ENCODE results near the gene TMEM121.

DNA sequence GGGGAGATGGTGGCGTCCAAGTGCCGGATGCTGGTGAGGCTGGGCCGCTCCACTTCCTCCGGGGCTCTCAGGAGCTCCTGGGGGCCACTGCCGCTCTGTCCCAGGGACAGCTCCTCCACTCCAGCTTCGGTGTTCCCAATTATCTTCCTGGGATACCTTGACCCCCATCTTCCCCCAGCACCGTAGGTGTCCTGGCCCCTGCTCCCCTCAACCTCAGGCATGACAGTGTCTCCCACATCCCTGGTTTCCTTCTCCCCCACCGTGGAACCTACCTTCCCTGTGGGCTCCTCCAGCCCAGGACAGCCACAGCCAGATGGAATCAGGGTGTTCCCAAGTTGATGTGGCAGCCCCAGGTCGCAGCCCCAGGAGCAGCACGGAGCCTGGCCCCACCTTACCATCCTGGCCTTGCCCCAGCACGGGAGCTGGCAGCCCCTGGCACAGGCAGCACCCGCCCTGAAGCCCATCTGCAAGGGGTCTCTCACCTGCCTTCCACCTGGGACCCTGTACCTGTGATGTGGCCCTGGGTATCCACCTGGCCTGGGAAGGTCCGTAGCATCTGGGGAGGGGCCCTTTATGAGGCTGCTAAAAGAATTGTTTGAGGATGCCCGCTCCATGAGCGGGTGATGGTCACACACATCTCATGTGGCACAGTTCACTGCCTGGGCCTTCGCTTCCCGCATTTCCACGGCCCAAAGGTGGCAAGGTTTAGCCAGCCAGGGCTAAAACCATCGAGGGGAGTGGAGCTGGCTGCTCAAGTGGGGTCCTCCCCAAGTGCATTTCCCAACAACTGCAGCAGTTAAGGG, 4.1 kb downstream of the TMEM121 start:
- TF ChIP-seq MAFK (IDR thresholded peaks at IDR 0.05; ENCODE audit: low read depth, low read length) (no peak), CEBPB (IDR thresholded peaks at IDR 0.05; ENCODE audit: low read depth, low read length) (no peak), RAD21 (IDR thresholded peaks at IDR 0.05; ENCODE audit: low read length) (no peak), RFX5 (IDR thresholded peaks at IDR 0.05; ENCODE audit: low read depth, low read length) (no peak)
- TF ChIP-seq, protein P1, sequence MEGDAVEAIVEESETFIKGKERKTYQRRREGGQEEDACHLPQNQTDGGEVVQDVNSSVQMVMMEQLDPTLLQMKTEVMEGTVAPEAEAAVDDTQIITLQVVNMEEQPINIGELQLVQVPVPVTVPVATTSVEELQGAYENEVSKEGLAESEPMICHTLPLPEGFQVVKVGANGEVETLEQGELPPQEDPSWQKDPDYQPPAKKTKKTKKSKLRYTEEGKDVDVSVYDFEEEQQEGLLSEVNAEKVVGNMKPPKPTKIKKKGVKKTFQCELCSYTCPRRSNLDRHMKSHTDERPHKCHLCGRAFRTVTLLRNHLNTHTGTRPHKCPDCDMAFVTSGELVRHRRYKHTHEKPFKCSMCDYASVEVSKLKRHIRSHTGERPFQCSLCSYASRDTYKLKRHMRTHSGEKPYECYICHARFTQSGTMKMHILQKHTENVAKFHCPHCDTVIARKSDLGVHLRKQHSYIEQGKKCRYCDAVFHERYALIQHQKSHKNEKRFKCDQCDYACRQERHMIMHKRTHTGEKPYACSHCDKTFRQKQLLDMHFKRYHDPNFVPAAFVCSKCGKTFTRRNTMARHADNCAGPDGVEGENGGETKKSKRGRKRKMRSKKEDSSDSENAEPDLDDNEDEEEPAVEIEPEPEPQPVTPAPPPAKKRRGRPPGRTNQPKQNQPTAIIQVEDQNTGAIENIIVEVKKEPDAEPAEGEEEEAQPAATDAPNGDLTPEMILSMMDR (conservative IDR thresholded peaks at IDR 0.05; ENCODE audit: low read depth, low read length): no peak
- TF ChIP-seq, protein P2, sequence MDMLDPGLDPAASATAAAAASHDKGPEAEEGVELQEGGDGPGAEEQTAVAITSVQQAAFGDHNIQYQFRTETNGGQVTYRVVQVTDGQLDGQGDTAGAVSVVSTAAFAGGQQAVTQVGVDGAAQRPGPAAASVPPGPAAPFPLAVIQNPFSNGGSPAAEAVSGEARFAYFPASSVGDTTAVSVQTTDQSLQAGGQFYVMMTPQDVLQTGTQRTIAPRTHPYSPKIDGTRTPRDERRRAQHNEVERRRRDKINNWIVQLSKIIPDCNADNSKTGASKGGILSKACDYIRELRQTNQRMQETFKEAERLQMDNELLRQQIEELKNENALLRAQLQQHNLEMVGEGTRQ (IDR thresholded peaks at IDR 0.05; ENCODE audit: low read depth, low read length): no peak

All from IMR-90 (cell line).